RWPE1 (cell line): ENCODE data around the gene SCARF2.
A peak's percentile ranks its signal among the peaks of the same experiment; 100 is the strongest.

ENCODE experiments used
- CTCF ChIA-PET: fragments of 350-600 bp; sonication (Branson Sonifier 250); formaldehyde crosslinking; extraction: SDS; loops from one replicate; lab custom pipeline; 2021; lab: Yijun Ruan, JAX
- POLR2A ChIA-PET: fragments of 400-600 bp; formaldehyde crosslinking; extraction: SDS; loops from one replicate; lab custom pipeline; 2020; ENCODE audit warnings: antibody characterized with exemption; ENCODE audit not compliant: low non-redundant PET; lab: Yijun Ruan, JAX
- DNase-seq: peaks from one replicate; pipeline ENCODE4 v3.0.0; 2012; ENCODE audit warnings: low spot score
- H3K27ac ChIP-seq: fragments of 450-650 bp; 2 replicates; pipeline ENCODE4 v1.5.1; 2017
- TF ChIP-seq, protein P1 (sequence below): fragments of 450-650 bp; conservative IDR thresholded peaks from 2 replicates; pipeline ENCODE4 v1.5.1; 2017; ENCODE audit warnings: low read depth, mild to moderate bottlenecking

Gene SCARF2

DNA sequence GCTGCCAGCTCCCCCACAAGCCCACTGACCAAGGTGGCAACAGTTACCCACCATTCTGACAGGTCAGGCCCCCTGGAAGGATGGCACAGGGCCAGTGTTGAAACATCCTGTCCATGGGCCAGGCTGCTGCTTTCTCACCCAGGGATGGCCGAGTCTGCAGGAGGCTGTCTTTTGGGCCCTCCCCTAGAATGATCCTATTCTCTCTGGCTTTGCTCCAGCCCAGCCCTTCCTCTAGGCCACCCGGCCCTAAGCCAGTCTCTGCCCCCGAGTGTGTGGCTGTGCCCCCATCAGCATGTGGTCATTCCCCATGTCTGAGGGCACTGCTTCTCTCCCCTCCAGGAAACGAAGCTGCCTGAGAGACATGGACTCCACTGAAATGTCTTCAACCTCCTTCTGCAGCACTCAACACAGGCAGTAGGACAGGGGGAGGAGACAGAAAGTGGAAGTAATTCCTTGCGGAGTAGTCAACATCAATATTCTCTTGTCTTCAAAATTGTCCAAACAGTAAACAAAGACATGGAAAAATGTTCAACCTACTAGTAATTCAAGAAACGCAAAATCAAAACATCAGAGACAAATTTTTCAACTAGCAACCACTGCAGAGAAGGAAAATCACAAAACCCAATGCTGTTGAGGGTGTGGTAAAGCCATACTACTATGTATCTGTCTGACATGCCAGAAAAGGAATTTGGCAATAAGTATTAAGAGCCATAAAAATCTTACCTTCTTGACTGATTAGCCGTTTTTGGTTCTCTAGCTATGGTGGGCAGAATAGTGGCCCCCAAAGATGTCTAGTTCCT lies 5.1 kb upstream of the SCARF2 start:
- TF ChIP-seq, protein P1, sequence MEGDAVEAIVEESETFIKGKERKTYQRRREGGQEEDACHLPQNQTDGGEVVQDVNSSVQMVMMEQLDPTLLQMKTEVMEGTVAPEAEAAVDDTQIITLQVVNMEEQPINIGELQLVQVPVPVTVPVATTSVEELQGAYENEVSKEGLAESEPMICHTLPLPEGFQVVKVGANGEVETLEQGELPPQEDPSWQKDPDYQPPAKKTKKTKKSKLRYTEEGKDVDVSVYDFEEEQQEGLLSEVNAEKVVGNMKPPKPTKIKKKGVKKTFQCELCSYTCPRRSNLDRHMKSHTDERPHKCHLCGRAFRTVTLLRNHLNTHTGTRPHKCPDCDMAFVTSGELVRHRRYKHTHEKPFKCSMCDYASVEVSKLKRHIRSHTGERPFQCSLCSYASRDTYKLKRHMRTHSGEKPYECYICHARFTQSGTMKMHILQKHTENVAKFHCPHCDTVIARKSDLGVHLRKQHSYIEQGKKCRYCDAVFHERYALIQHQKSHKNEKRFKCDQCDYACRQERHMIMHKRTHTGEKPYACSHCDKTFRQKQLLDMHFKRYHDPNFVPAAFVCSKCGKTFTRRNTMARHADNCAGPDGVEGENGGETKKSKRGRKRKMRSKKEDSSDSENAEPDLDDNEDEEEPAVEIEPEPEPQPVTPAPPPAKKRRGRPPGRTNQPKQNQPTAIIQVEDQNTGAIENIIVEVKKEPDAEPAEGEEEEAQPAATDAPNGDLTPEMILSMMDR = no peak
- peak overlapping the region; percentile 37; the same call in 1 of the 2 replicates for H3K27ac ChIP-seq
- DNase-seq = no peak
- POLR2A ChIA-PET = no interaction called here
- CTCF ChIA-PET = no interaction called here

DNA sequence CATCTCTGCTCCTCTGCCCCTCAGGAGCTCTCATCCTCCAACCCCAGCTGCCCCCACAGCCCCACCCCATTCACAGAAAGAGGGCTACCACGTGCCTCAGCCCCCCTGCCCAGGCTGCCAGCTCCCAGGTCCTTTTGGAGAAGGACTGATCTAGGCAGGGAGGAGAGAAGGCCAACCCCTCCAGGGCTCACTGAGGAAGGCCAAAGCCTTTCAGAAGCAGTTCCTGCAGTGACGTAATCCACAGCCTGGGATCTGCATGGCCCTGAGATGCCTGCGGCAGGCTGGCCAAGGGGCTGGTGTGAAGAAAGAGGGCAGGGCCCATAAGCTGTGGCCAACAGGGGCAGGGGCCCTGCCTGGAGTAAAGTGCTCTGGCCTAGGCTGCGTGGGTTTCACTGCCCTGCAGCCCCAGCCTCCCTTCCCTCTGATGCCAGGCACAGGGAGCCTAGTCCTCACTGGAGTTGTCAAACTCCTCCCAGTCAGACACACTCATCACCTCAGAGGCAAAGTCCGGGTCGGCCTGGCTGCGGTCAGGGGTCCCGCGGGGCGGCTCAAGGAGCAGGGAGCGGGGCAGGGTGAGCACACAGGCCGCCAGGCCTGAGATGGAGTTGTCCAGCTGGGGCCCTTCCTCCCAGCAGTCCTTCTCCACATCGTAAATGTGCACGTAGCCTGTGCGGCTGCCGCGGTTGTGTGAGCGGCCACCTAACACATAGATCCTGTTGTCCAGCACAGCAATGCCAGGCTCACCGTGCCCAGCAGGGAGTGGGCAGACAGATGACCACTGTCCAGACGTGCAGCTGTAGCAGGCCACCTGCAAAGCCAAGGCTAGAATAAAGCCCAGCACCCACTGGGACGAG lies 4.2 kb upstream of the SCARF2 start:
- POLR2A ChIA-PET = no interaction called here
- TF ChIP-seq, protein P1 = no peak
- CTCF ChIA-PET = no interaction called here
- peak overlapping the region; percentile 37 for H3K27ac ChIP-seq
- DNase-seq = no peak

DNA sequence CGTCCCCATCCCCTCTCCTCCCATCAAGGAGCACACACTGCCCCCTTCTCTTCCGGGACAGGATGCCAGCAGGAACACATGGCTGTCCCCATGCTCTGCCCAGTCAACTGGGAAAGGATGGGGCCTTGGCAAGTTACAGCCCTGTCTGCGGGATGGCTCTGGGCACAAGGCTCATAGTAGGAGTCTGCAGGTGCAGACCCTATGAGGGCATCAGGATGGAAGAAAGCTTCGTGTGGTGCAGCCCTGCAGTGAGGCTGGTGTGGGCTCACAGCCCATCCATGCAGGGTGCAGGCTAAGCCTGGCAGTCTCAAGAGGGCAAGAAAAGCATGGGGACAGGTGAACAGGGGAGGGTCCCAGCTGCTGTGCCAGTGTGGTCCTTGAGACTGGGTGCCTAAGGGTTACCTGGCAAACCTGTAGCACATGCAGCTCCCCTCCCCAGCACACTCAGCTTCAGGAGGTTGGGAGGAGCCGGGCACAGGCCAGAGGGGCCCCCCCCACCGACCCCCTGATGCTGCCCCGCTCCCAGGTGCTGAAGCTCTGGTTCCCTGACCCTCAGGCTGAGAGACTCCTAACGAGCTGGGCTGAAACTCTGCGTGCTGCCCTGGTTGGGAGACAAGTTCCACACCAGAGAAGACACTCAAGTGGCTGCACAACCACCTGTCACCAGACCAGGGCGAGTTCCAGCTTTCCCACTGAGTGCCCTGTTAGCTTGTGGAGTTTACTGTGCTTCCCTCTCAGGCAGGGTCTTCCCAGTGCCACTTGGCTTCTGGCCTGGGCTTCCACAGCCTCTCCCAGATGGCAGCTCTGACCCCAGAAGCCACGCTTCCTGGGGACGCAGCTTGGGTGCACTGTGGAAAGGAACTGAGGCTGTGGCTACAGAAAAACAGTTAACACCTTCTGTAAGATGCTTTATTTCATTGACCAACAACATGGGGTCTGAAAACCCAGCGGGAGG lies 3.3 kb upstream of the SCARF2 start:
- ChIA-PET CTCF (interaction anchor here (0.6 to 1.0 kb wide), 2 partner anchors 16 to 493 kb away, joined by 3 read pairs; no protein-coding TSS in a partner anchor), POLR2A (no interaction called here)
- peak overlapping the region; percentile 37 for H3K27ac ChIP-seq
- no peak for DNase-seq
- TF ChIP-seq, protein P1 = no peak

DNA sequence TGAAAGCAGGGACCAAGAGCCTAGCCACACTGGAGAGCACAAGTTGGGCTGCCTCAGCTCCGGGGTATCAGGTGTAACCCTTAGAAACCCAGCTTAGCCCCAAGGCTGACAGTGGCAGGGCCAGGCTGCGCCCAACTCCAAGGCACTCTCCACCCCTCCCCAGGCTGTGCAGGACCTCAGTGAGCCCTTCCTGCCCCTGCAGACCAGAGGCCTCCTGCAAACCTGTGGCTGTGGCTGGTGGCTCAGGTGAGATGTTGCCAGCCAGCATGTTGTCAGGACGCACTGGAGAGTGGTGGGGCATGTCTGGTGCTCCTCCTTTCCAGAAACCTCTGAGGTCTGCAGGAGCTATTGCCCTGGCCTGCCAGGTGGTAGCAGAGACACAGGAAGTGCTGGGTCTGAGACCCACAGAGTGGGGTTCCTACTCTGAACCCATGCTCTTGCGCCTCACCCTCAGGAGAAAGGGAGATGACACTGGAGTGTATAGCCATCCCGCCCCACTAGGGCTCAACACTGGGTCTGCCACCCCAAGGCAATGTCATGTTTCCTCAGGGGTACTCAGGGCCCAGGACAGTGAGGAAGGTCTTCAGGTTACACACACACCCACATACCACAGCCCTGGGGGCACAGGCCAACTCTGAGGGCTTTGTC lies 2.4 kb upstream of the SCARF2 start:
- CTCF ChIA-PET = interaction anchor here (0.6 kb wide), 1 partner anchor 492 kb away, joined by 3 read pairs; no protein-coding TSS in a partner anchor
- TF ChIP-seq, protein P1 = no peak
- no peak for DNase-seq
- H3K27ac ChIP-seq = peak overlapping the region; percentile 37
- POLR2A ChIA-PET = no interaction called here

DNA sequence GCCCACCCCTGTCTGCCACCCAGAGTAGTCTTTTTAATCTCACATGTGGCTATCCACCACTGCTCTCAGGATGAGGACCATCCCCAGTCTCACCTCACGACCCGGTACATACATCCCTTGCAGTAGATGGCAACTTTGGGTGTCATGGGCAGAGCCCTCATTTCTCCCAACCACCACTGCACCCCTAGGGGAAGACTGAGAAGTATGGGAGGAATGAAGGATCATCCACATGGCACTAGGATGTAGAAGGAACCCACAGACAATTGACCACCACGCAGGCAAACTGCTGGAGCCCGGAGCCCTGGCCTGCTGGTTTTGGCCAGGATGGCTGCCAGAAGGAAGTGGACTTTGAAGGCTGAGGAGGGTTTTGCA lies 1.9 kb upstream of the SCARF2 start:
- TF ChIP-seq, protein P1 = no peak
- ChIA-PET CTCF (no interaction called here), POLR2A (no interaction called here)
- H3K27ac ChIP-seq = peak overlapping the region; percentile 37
- DNase-seq = no peak
